HG02840 (cell line): Measurements from ENCODE around the gene MEIKIN.

Experiments used
- ATAC-seq: cut with Tn5 transposase; IDR thresholded peaks from one replicate; pipeline ENCODE4 v1.9.1; 2021; ENCODE audit warnings: mild to moderate bottlenecking, moderate library complexity, moderate number of reproducible peaks; ENCODE audit not compliant: unreplicated experiment, low FRiP score

MEIKIN gene, protein sequence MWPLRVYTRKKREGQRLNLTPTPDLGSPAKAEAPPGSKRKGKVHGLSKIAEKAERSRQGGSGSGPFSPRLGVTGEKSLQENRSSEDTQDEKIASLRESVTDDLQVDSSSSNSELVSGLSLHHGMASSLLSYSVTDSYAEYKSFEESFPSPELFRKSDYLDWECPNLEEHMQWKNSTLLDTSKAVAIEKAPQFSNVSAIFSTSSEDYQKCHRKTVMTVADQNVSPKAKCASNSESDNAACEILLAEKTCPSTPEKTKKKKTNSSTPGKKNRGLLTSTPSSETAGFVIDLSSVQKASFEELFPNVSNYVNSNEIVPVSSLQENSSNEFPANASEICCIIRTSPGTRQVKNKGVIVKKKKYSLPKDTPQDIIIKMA

GRCh38 chr5:131945551-131946168, at the start of gene MEIKIN:
TSS of gene MEIKIN (minus strand) at chr5:131945663. CDS start at chr5:131945505, 158 bp downstream.
- ATAC-seq = no peak

GRCh38 chr5:131994533-131995226, 49.2 kb upstream of the MEIKIN start:
- ATAC-seq = no peak

DNA sequence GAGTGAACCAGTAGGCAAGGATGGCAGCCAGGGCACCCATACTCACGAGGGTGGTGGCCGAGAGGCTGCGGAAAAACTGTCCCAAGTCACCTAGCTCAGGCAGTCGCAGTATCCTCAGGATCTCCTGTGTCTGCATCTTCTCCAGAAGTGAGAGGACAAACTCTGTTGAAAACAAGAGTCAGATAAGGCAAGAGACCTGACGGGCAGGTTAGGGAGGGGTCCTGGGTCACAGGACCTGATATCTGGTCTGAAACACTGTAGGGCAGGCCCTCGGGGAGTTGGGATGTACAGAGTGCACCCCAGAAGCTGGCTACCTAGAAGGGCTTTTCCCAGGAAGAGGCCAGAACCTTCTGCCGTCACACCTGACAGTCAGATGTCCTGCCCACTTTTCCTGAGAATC, 48.6 kb upstream of the MEIKIN start:
- ATAC-seq = no peak

- no peak for ATAC-seq
Observed at GRCh38 chr5:131993676-131994075, 48.2 kb upstream of the MEIKIN start.

DNA sequence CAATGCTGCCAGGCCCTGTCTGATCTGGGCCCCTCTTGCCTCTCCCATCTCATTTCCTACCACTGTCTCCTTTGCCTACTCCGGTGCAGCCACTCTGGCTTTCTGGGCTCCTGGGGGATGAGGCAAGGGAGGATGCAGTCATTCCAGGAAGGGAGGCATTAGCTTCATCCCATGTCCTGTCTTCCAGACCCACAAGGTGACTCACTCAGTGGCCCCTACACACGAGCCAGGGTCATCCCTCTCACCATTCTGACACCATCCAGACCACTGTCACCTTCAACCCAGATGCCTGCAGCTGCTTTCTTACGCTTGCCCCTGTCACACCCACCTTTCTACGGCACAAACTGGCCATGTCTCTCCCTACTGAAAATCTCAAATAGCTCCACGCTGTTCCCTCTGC, 46.9 kb upstream of the MEIKIN start:
- ATAC-seq = no peak

DNA sequence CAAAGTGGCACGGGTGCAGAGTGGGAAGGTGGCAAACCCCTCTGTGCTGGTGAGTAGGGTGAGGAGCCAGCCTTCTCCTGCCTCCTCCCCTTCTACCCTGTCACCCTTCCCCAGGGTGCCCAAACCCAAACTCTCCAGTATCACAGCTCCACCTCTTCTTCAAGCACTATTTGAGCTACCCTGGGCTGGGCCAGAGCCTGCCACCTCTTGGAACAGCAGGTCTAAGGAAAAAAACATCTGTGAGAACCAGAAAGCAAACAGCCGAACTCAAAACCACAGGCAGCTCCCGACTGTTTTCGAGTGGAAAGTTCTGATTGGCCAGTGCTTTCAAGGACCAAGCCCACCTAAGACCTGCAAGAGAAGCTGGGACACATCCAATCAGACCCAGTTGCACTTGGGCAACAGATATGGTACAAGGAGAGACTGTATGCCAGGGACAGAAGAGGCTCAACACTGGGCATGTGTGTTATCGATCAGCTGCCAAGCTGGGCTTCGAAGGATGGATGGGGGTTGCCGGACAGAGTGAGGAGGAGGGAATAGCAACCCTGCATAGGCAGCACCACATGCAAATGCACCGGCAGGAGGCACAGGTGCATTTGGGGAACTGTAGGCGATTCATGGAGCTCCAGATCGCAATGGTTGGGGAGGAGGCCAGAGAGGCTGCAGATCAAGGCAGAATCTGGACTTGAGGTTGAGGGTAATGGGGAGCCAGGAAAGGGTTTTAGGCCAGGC, 46.3 kb upstream of the MEIKIN start:
- ATAC-seq = no peak

- no peak for ATAC-seq
Observed at GRCh38 chr5:131990716-131991115, 45.3 kb upstream of the MEIKIN start.

GRCh38 chr5:131988601-131989000, 43.1 kb upstream of the MEIKIN start:
- no peak for ATAC-seq

DNA sequence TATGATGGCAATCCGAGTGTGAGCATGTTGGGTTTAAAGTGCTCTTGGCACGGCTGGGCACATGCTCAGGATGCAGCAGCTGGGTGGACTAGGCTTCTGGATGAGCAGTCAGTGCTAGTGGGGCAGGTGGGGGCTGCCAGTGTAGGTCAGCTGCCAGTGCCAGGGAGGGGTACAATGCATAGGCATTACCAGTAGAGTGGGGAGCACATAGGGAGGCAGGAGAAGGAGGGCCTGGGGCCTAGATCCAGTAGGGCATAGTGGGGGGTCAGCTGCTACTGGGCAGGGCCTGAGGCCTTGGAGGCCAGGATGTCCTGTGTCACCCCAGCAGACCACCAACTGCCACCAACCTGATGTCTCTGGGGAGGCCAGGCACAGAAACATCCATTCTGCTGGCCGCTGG, 41.8 kb upstream of the MEIKIN start:
- no peak for ATAC-seq

- ATAC-seq = no peak
Observed at GRCh38 chr5:131986161-131986912, 40.9 kb upstream of the MEIKIN start.

DNA sequence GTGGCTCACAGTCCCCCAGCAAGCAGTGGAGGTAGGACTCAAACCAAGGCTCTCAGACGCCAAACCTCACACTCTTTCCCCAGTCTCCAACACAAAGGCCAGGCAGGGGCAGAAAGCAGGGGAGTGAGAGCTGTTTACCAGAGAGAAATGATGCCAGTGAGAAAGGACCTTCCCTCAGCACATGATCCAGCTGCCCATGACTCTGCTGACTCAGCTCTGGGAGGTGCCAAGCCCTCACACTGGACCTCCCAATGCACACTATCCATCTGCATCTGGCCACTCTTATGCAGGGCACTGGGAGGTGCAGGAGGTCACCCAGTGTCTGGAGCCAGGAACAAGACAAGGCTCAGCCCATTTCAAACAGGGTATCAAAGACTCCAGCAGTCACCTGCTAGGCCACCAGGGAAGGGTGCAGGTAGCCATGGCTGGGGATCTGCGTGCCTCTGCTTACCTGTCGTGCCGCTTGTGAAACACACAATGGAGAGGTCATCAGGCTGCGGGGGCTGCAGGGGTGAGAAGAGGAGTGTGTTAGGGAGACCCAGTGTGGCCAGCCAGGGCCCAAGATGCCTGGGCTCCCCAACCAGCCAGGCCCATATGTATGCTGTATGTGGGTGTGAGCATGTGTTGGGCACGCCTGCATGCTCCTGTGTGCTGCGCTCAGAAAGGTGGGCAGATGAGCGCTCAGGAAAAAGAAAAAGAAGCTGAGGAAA, 39.6 kb upstream of the MEIKIN start:
- ATAC-seq = no peak

DNA sequence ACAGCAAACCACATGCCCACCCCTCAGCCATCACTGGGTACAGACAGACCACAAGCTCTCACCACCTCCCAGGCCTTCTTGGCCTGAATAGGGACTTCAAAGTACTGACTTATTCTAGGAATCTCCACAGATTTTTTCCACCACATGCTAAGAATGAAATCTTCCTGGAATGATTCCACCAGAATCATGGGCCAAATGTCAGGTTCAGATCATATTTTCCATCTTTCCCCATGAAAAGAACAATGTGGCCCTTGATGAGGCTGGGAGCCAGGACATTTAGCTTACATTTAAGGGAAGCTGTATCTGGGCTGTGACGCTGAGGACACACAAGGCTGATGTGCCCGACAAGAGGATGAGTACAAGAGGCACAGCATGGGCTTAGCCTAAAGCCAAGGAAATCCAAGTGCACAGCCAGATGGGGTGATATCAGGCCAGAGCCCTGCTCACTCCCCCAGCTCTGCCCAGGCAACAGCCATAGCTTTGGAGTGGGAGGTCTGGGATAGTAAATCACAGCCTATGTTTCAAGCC, 37.8 kb upstream of the MEIKIN start:
- ATAC-seq = no peak

- no peak for ATAC-seq
Observed at GRCh38 chr5:131981516-131981915, 36.1 kb upstream of the MEIKIN start.

- no peak for ATAC-seq
Observed at GRCh38 chr5:131980696-131981095, 35.2 kb upstream of the MEIKIN start.

- ATAC-seq = no peak
Observed at GRCh38 chr5:131979816-131980215, 34.4 kb upstream of the MEIKIN start.

- no peak for ATAC-seq
Observed at GRCh38 chr5:131977212-131977604, 31.7 kb upstream of the MEIKIN start.

GRCh38 chr5:131976414-131977211, 31.1 kb upstream of the MEIKIN start:
- ATAC-seq = no peak

GRCh38 chr5:131974956-131975726, 29.7 kb upstream of the MEIKIN start:
- no peak for ATAC-seq
